GM12878 (cell line): Measurements from ENCODE around the gene HIF3A.

ENCODE experiments used
- CTCF ChIP-seq, 3 experiments: IDR thresholded peaks in 2 of 3; conservative IDR thresholded peaks in 1 of 3; 2 replicates each; pipeline ENCODE4 v1.5.1; 2011; ENCODE audit warnings: low read depth in 3 of 3, low read length in 3 of 3, mild to moderate bottlenecking in 3 of 3, control low read depth in 2 of 3, moderate library complexity in 2 of 3, inconsistent platforms in 1 of 3, mixed read lengths in 1 of 3; ENCODE audit not compliant: control insufficient read depth in 2 of 3, insufficient read depth in 1 of 3; ENCODE audit errors: extremely low read depth in 1 of 3
- EP300 ChIP-seq, 2 experiments: fragments of 150-350 bp in 1 of 2; IDR thresholded peaks; 2 replicates each; pipeline ENCODE4 v1.6.1; 2011 to 2012; ENCODE audit warnings: low read depth in 2 of 2, low read length in 2 of 2, borderline replicate concordance in 1 of 2, improper control_type of control experiment in 1 of 2, inconsistent platforms in 1 of 2; ENCODE audit not compliant: control insufficient read depth in 1 of 2
- FOXM1 ChIP-seq: IDR thresholded peaks from 2 replicates; pipeline ENCODE4 v1.6.1; 2012; ENCODE audit warnings: low read depth, mild to moderate bottlenecking, inconsistent platforms, low read length, moderate library complexity
- HDAC6 ChIP-seq: fragments of 200-600 bp; sonication (generic); IDR thresholded peaks from one replicate; pipeline ENCODE4 v1.8.0; 2017; ENCODE audit warnings: antibody characterized with exemption; ENCODE audit not compliant: unreplicated experiment
- MAX ChIP-seq: IDR thresholded peaks from 2 replicates; pipeline ENCODE4 v1.6.1; 2012; ENCODE audit warnings: low read depth, low read length, improper control_type of control experiment
- MEF2B ChIP-seq: fragments of 450-650 bp; IDR thresholded peaks from 2 replicates; pipeline ENCODE4 v1.6.1; 2018; ENCODE audit warnings: mild to moderate bottlenecking, moderate library complexity; ENCODE audit not compliant: partially characterized antibody, poor library complexity, severe bottlenecking
- MXI1 ChIP-seq: fragments of 150-350 bp; IDR thresholded peaks from 2 replicates; pipeline ENCODE4 v1.6.1; 2011; ENCODE audit warnings: low read depth, mild to moderate bottlenecking, inconsistent platforms, low read length, improper control_type of control experiment
- POLR2A ChIP-seq: IDR thresholded peaks from 2 replicates; pipeline ENCODE4 v1.6.1; 2011; ENCODE audit warnings: low read depth, mild to moderate bottlenecking, low read length
- POLR2AphosphoS5 ChIP-seq: IDR thresholded peaks from 2 replicates; pipeline ENCODE4 v1.6.1; 2011; ENCODE audit warnings: mild to moderate bottlenecking, low read length, inconsistent platforms
- SMC3 ChIP-seq: IDR thresholded peaks from 2 replicates; pipeline ENCODE4 v1.6.1; 2011; ENCODE audit warnings: low read length, improper control_type of control experiment, borderline replicate concordance
- ZBTB33 ChIP-seq: fragments of 450-650 bp; IDR thresholded peaks from 2 replicates; pipeline ENCODE4 v1.6.1; 2017; ENCODE audit warnings: mild to moderate bottlenecking

- TF ChIP-seq CTCF (IDR thresholded peaks at IDR 0.05 in 2 of 3, conservative IDR thresholded peaks at IDR 0.05 in 1 of 3; ENCODE audit: control insufficient read depth in 2 of 3, extremely low read depth in 1 of 3, insufficient read depth in 1 of 3, low read depth in 3 of 3, low read length in 3 of 3), result no peak
- TF ChIP-seq MXI1, result no peak
- no peak for TF ChIP-seq MEF2B
- TF ChIP-seq POLR2A, result no peak
- no peak for TF ChIP-seq SMC3
- no peak for TF ChIP-seq ZBTB33
- TF ChIP-seq MAX, result no peak
- no peak for TF ChIP-seq HDAC6
- TF ChIP-seq FOXM1, result no peak
- TF ChIP-seq EP300 (IDR thresholded peaks at IDR 0.05; ENCODE audit: borderline replicate concordance in 1 of 2, control insufficient read depth in 1 of 2, low read depth in 2 of 2, low read length in 2 of 2), result no peak
- no peak for TF ChIP-seq POLR2AphosphoS5
Observed at GRCh38 chr19:46330319-46330918, 33.6 kb downstream of the HIF3A start.
